Measurements from ENCODE around the gene NCOA6.

DNA sequence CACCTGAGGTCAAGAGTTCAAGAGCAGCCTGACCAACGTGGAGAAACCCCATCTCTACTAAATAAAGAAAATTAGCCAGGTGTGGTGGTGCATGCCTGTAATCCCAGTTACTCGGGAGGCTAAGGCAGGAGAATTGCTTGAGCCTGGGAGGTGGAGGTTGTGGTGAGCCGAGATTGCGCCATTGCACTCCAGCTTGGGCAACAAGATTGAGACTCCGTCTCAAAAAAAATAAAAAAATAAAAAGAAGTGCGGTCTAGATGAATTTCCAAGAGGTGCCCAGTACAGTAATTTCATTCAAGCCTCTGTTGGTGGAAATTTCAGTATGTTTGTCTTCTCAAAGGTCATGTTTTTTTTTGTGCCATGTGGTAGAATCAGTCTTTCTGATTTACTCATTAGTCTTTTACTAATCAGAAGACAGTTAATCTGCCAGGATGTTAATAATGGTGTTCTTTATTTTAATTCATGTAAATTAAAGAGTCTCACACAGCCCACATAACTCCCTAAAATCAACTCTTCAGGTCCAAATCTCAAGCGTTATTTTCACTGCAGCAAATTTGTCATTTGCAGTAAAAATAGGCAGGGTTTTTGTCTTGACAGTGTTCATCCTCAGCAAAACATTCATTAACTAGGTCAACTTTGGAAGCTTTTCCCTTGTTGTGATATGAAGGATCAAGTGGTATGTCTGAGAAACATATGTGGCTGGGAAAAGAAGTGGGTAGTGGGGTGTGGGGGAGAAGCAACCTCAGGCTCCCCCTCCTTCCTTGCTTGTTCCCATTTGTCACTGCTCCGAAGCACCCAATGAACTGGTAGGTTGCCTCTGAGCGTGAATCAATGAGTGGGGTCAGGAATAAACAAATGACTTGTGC is 108.0 kb downstream of the NCOA6 start:
- TF ChIP-seq YY1 (IDR thresholded peaks at IDR 0.05; ENCODE audit: insufficient read depth, insufficient read length) (no peak), SUZ12 (IDR thresholded peaks at IDR 0.05; ENCODE audit: extremely low read depth, insufficient read depth, insufficient read length) (no peak)
